VCaP (cell line): ENCODE results near the gene RTP3.

Experiments used
- H3K27ac ChIP-seq: fragments of 450-650 bp; 2 replicates; pipeline ENCODE4 v1.5.1; 2017
- TF ChIP-seq, protein P1 (sequence below): fragments of 450-650 bp; conservative IDR thresholded peaks from 2 replicates; pipeline ENCODE4 v1.5.1; 2017; ENCODE audit warnings: mild to moderate bottlenecking, moderate library complexity

Gene RTP3

DNA sequence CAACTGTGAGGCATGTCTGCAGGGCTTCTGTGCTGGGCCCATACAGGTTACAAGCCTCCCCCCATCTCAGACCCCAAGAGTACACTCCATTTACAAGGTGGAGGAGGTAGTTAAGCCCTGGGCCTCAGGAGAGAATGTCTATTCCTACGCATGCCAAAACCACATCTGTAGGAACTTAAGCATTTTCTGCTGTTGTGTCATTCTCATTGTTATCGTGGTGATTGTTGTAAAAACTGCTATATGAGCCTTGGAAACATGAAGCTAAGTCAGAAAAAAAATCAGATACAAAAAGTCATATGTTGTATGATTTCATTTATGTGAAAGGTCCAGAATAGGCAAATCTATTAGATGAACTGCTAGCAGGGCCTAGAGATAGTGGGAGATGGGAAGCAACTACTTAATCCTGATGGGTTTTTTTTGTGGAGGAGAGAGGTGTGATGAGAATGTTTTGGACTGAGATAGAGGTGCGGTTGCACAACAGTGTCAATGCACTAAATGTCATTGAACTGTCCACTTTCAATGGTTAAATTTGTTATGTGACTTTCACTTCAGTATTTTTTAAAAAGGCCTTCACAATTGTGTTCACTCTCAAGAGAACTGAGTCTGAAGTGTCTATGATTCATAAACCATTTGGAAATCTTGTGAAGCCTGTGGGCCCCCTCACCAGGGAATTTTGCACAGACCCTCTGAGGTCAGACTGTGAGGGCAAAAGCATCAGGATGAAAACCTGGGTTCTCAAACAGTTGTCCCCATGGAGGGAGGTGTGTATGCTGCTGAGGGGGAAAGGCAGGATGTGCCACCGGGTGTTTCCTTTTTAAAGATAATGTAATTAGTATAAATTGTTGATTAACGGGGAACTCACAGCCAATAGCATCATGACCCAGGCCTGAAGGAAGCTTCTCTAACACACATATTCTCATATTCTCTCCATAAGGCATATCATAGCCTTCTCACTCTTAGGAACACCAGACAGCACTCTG is 3.2 kb downstream of the RTP3 start:
- no peak overlapping the region for H3K27ac ChIP-seq
- TF ChIP-seq, protein P1, sequence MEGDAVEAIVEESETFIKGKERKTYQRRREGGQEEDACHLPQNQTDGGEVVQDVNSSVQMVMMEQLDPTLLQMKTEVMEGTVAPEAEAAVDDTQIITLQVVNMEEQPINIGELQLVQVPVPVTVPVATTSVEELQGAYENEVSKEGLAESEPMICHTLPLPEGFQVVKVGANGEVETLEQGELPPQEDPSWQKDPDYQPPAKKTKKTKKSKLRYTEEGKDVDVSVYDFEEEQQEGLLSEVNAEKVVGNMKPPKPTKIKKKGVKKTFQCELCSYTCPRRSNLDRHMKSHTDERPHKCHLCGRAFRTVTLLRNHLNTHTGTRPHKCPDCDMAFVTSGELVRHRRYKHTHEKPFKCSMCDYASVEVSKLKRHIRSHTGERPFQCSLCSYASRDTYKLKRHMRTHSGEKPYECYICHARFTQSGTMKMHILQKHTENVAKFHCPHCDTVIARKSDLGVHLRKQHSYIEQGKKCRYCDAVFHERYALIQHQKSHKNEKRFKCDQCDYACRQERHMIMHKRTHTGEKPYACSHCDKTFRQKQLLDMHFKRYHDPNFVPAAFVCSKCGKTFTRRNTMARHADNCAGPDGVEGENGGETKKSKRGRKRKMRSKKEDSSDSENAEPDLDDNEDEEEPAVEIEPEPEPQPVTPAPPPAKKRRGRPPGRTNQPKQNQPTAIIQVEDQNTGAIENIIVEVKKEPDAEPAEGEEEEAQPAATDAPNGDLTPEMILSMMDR = no peak

DNA sequence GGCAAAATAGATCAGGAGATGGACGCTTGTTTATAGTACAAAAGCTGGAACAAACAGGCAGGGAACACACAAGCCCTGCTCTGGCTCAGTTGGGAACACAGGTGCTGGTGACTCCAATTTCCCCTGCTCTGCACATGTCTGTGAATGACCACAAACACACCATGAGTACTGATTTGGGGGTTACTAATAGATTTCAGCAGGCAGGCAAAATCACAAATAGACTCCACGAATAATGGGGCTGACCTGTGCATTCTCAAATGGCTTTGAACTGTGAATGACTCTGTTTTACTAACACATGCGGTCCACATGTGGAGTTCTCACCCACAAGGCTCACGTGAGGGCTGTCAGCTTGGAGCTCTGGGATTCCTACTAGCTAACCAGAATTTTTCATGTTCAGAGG is 3.9 kb downstream of the RTP3 start:
- TF ChIP-seq, protein P1 = no peak
- no peak overlapping the region for H3K27ac ChIP-seq

DNA sequence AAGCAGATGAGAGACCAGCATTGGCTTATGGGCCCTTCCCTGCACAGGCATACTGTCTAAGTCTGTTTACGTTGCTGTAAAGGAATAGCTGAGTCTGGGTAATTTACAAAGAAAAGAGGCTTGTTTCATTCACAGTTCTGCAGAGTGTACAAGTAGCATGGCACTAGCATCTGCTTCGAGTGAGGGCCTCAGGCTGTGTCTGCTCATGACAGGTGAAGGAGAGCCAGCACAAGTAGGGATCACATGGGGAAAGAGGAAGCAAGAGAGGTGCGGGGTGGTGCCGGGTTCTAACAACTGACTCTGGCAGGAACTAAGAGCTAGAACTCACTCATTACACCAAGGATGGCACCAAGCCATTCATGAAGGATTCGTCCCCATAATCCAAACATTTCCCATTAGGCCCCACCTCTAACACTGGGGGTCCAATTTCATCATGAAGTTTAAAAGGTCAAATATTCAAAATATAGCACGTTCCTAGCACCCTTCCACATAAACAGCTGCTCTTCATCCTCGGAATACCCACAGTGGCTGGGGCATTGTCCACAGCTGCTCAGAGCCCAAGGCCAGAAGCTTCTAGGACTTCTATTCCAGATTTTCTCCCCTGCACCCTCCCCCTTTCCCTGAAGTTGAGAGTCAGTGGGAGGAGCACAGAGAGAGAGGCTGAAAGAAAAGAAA is 5.6 kb downstream of the RTP3 start:
- TF ChIP-seq, protein P1 = no peak
- no peak overlapping the region for H3K27ac ChIP-seq

DNA sequence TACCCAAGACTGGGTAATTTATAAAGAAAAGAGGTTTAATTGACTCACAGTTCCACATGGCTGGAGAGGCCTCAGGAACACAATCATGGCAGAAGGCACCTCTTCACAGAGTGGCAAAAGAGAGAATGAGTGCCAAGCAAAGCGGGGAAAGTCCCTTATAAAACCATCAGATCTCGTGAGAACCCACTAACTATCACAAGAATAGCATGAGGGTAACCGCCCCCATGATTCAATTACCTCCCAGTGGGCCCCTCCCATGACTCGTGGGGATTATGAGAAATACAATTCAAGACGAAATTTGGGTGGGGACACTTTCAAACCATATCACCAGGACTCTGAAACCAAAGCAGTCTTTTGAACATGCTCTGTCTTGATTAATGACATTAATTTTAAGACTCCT is 7.0 kb downstream of the RTP3 start:
- H3K27ac ChIP-seq = no peak overlapping the region
- TF ChIP-seq, protein P1 = no peak

GRCh38 chr3:46505953-46506352 is 8.2 kb downstream of the RTP3 start:
- H3K27ac ChIP-seq = no peak overlapping the region
- TF ChIP-seq, protein P1 = no peak

GRCh38 chr3:46506526-46506925 is 8.8 kb downstream of the RTP3 start:
- no peak overlapping the region for H3K27ac ChIP-seq
- TF ChIP-seq, protein P1 = no peak

DNA sequence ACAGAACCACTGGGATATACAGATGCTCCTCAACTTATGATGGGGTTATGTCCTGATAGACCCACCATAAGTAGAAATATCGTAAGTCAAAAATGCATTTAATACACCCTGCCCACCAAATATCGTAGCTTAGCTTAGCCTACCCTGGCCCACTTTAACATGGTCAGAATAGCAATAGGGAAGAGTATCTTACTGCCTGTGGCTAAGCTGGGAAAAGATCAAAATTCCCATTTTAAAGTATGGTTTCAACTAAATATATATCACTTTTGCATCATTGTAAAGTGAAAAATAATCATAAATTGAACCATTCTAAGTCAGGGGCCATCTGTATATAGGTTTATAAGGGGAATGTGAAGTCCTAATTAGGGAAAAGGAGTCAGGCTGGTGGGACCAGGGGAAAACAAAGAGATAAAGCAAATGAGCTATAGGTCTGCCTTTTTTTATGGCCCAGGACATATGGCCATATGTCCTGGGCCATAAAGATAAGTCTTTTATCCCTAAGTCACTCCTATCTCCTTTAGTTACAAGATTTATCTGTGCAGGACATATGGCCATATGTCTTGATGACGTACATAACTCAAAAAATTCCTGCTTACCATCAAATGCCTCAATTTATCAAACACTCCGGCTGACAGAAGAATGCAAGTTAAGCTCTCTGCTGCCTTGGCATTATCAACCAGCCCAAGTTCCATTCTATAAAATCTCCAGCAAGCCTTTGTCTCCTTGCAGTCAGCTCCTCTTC is 11.2 kb downstream of the RTP3 start:
- no peak overlapping the region for H3K27ac ChIP-seq
- TF ChIP-seq, protein P1 = no peak
